ENCODE results near the gene SETD2. TPM values are rescaled to one million over a fixed set of nuclear protein-coding genes. Genes with fewer than 3 reads are reported as not detected.

Gene SETD2
- total RNA-seq, 2 experiments from 2014 or later, result 27.7 to 28.1 TPM

GRCh38 chr3:47010111-47010712 lies 153.7 kb downstream of the SETD2 start:
- H3K4me3 Mint-ChIP-seq, result peak overlapping the region; percentile 45
- intact Hi-C loops (cut with micrococcal nuclease), result no loop called here
- peak overlapping the region; percentile 36 for H3K27ac Mint-ChIP-seq

GRCh38 chr3:47009225-47010110 lies 154.4 kb downstream of the SETD2 start:
- H3K4me1 Mint-ChIP-seq (ENCODE audit: low read depth), result peaks cover 2% of the 10 kb centered on the region
- no peaks in the 10 kb centered on the region for H3K27me3 Mint-ChIP-seq (ENCODE audit: low read depth)
- peak overlapping the region; percentile 36 for H3K27ac Mint-ChIP-seq
- intact Hi-C loops (cut with micrococcal nuclease), result loop anchor here (1.0 kb wide), 1 partner anchor 30 kb away; the partner anchor contains the start of gene NBEAL2
- H3K4me3 Mint-ChIP-seq, result peak overlapping the region; percentile 45
- H3K9me3 Mint-ChIP-seq, result no peaks in the 10 kb centered on the region
- CTCF ChIA-PET, result interaction anchor here (0.5 kb wide), 1 partner anchor 46 kb away, joined by 4 read pairs; no protein-coding TSS in a partner anchor
- H3K36me3 Mint-ChIP-seq (ENCODE audit: low read depth), result peaks cover 10% of the 10 kb centered on the region
- DNase-seq, result peak; percentile 77

More at GRCh38 chr3:47010111-47010712, 153.7 kb downstream of the SETD2 start:
- CTCF ChIA-PET, result no interaction called here
- Mint-ChIP-seq H3K36me3 (ENCODE audit: low read depth) (peaks cover 10% of the 10 kb centered on the region), H3K9me3 (no peaks in the 10 kb centered on the region), H3K27me3 (ENCODE audit: low read depth) (no peaks in the 10 kb centered on the region), H3K4me1 (ENCODE audit: low read depth) (peaks cover 2% of the 10 kb centered on the region)
- DNase-seq, result peak; percentile 3

GRCh38 chr3:47008851-47009224 lies 155.1 kb downstream of the SETD2 start:
- H3K4me3 Mint-ChIP-seq, result no peak overlapping the region
- no peaks in the 10 kb centered on the region for H3K9me3 Mint-ChIP-seq
- peaks cover 11% of the 10 kb centered on the region for H3K36me3 Mint-ChIP-seq (ENCODE audit: low read depth)
- no peak for DNase-seq
- peaks cover 2% of the 10 kb centered on the region for H3K4me1 Mint-ChIP-seq (ENCODE audit: low read depth)
- intact Hi-C loops (cut with micrococcal nuclease), result loop anchor here (1.0 kb wide), 1 partner anchor 30 kb away; the partner anchor contains the start of gene NBEAL2
- H3K27me3 Mint-ChIP-seq (ENCODE audit: low read depth), result no peaks in the 10 kb centered on the region
- CTCF ChIA-PET, result interaction anchor here (0.6 kb wide), 1 partner anchor 93 kb away, joined by 3 read pairs; no protein-coding TSS in a partner anchor
- H3K27ac Mint-ChIP-seq, result no peak overlapping the region

- peaks cover 14% of the 10 kb centered on the region for H3K36me3 Mint-ChIP-seq (ENCODE audit: low read depth)
- H3K27ac Mint-ChIP-seq, result no peak overlapping the region
- DNase-seq, result no peak
- H3K27me3 Mint-ChIP-seq (ENCODE audit: low read depth), result no peaks in the 10 kb centered on the region
- no peaks in the 10 kb centered on the region for H3K9me3 Mint-ChIP-seq
- intact Hi-C loops (cut with micrococcal nuclease), result no loop called here
- H3K4me1 Mint-ChIP-seq (ENCODE audit: low read depth), result peaks cover 2% of the 10 kb centered on the region
- CTCF ChIA-PET, result interaction anchor here (0.6 kb wide), 1 partner anchor 93 kb away, joined by 3 read pairs; no protein-coding TSS in a partner anchor
- no peak overlapping the region for H3K4me3 Mint-ChIP-seq
Measured at GRCh38 chr3:47008234-47008796, 155.6 kb downstream of the SETD2 start.

- peak; percentile 4 for DNase-seq
- intact Hi-C loops (cut with micrococcal nuclease), result no loop called here
- no peaks in the 10 kb centered on the region for H3K9me3 Mint-ChIP-seq
Measured at GRCh38 chr3:47007482-47008233, 156.3 kb downstream of the SETD2 start.

GRCh38 chr3:47007001-47007400 lies 156.9 kb downstream of the SETD2 start:
- Mint-ChIP-seq H3K27ac (no peak overlapping the region), H3K27me3 (ENCODE audit: low read depth) (no peaks in the 10 kb centered on the region), H3K4me3 (no peak overlapping the region), H3K36me3 (ENCODE audit: low read depth) (peaks cover 16% of the 10 kb centered on the region), H3K9me3 (no peaks in the 10 kb centered on the region), H3K4me1 (ENCODE audit: low read depth) (peaks cover 2% of the 10 kb centered on the region)
- intact Hi-C loops (cut with micrococcal nuclease), result no loop called here
- CTCF ChIA-PET, result no interaction called here
- DNase-seq, result no peak

More at GRCh38 chr3:47007482-47008233, 156.3 kb downstream of the SETD2 start:
- no peak overlapping the region for H3K27ac Mint-ChIP-seq
- no peaks in the 10 kb centered on the region for H3K27me3 Mint-ChIP-seq (ENCODE audit: low read depth)
- peaks cover 14% of the 10 kb centered on the region for H3K36me3 Mint-ChIP-seq (ENCODE audit: low read depth)
- peaks cover 2% of the 10 kb centered on the region for H3K4me1 Mint-ChIP-seq (ENCODE audit: low read depth)
- H3K4me3 Mint-ChIP-seq, result no peak overlapping the region
- CTCF ChIA-PET, result no interaction called here

- no peaks in the 10 kb centered on the region for H3K27me3 Mint-ChIP-seq (ENCODE audit: low read depth)
- H3K36me3 Mint-ChIP-seq (ENCODE audit: low read depth), result peaks cover 18% of the 10 kb centered on the region
- DNase-seq, result no peak
- no peaks in the 10 kb centered on the region for H3K9me3 Mint-ChIP-seq
- H3K4me3 Mint-ChIP-seq, result no peak overlapping the region
- peaks cover 2% of the 10 kb centered on the region for H3K4me1 Mint-ChIP-seq (ENCODE audit: low read depth)
- H3K27ac Mint-ChIP-seq, result no peak overlapping the region
- intact Hi-C loops (cut with micrococcal nuclease), result no loop called here
- CTCF ChIA-PET, result interaction anchor here (1.4 kb wide), 1 partner anchor 83 kb away, joined by 4 read pairs; no protein-coding TSS in a partner anchor
Measured at GRCh38 chr3:47006145-47006651, 157.7 kb downstream of the SETD2 start.

GRCh38 chr3:47005212-47006144 lies 158.4 kb downstream of the SETD2 start:
- CTCF ChIA-PET, result interaction anchor here (1.4 kb wide), 1 partner anchor 82 kb away, joined by 4 read pairs; no protein-coding TSS in a partner anchor
- intact Hi-C loops (cut with micrococcal nuclease), result no loop called here
- Mint-ChIP-seq H3K9me3 (no peaks in the 10 kb centered on the region), H3K36me3 (ENCODE audit: low read depth) (peaks cover 16% of the 10 kb centered on the region), H3K27ac (no peak overlapping the region), H3K4me3 (no peak overlapping the region), H3K4me1 (ENCODE audit: low read depth) (peaks cover 2% of the 10 kb centered on the region), H3K27me3 (ENCODE audit: low read depth) (no peaks in the 10 kb centered on the region)
- DNase-seq, result no peak

- intact Hi-C loops (cut with micrococcal nuclease), result loop anchor here (5.0 kb wide), 1 partner anchor 318 kb away; no protein-coding TSS in a partner anchor
- no peaks in the 10 kb centered on the region for H3K27me3 Mint-ChIP-seq (ENCODE audit: low read depth)
- DNase-seq, result no peak
- no peak overlapping the region for H3K4me3 Mint-ChIP-seq
- H3K27ac Mint-ChIP-seq, result no peak overlapping the region
- CTCF ChIA-PET, result no interaction called here
- peaks cover 20% of the 10 kb centered on the region for H3K36me3 Mint-ChIP-seq (ENCODE audit: low read depth)
- H3K9me3 Mint-ChIP-seq, result no peaks in the 10 kb centered on the region
- peaks cover 2% of the 10 kb centered on the region for H3K4me1 Mint-ChIP-seq (ENCODE audit: low read depth)
Measured at GRCh38 chr3:47004369-47005211, 159.3 kb downstream of the SETD2 start.
